ENCODE measurements around the gene PRKG1. TPM values are rescaled to one million over a fixed set of nuclear protein-coding genes. Genes with fewer than 3 reads are reported as not detected.

The PRKG1 gene
- polyA plus RNA-seq, 4 donors, result 0.45 to 7.4 (median 1.3) TPM

DNA sequence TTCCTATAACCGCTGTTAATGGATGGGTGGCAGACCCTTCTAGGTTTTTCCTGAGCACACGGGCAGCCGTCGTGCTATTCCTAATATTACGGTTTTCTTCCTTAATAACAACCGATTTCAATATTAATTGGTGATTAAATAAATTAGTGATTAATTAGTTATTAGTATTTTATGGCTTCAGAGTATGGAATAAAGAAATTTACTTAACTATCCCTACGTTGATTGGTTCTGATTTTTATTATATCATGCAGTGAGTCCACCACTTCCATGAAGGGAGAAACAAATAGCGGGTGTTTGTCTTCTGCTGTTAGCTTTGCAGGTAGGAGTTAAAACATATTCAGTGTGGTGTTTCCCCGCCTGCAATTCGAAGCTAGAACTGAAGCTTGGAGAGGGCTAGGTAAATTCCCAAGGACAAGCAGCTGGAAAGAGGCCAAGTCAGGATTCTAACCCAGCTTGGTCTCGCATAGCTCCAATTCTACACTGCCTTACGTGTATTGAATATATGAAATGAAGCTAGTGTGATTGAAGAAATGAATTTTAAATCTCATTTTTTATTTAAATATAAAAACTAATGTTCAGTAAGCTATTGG is 626.0 kb downstream of the PRKG1 start:
- Histone ChIP-seq H3K27ac (ENCODE audit: low read depth in 1 of 3, low read length in 2 of 3) (peak overlapping the region; percentile 25 to 91 (median 81)), H3K36me3 (ENCODE audit: control insufficient read depth in 3 of 3, insufficient read depth in 2 of 3, low read depth in 1 of 3, low read length in 3 of 3) (peaks cover 0 to 12% (median 0%) of the 10 kb centered on the region in 3 donors), H3K27me3 (ENCODE audit: control insufficient read depth in 3 of 3, insufficient read depth in 3 of 3, low read length in 3 of 3) (no peaks in the 10 kb centered on the region), H3K4me1 (ENCODE audit: control insufficient read depth in 3 of 3, insufficient read depth in 2 of 3, low read depth in 1 of 3, low read length in 2 of 3) (peaks cover 14 to 19% (median 15%) of the 10 kb centered on the region in 3 donors), H3K4me3 (ENCODE audit: low read depth in 1 of 3, low read length in 3 of 3) (peak overlapping the region in 2 of 3 donors; percentile 53 to 82), H3K9me3 (ENCODE audit: control insufficient read depth in 2 of 2, insufficient read depth in 1 of 2, low read depth in 1 of 2, low read length in 1 of 2) (no peaks in the 10 kb centered on the region)
- no peak for FAIRE-seq
- WGBS, 3 donors, result 12 to 22% (median 15%) methylated on average over 12 of the region's 12 CpGs
- peak; percentile 28 to 70 for DNase-seq

DNA sequence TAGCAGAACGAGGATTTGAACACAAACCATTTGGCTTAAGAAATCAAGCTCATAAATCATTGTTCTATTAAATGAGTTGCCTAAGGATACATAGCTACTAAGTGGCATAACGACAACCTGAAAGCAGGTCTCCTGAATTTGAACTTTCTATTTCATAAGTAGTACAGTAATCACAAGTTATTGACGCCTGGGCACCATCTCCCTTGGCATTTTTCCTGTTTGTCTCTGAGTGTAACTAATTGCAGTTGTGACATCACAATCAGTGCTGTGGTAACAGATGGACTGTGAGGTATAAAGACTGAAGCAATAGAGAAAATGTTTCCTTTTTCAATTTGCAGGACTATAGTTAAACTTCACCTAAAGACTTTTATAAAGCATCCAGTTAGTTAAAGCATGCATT is 631.5 kb downstream of the PRKG1 start:
- Histone ChIP-seq H3K4me1 (ENCODE audit: control insufficient read depth in 3 of 3, insufficient read depth in 2 of 3, low read depth in 1 of 3, low read length in 2 of 3) (no peaks in the 10 kb centered on the region), H3K36me3 (ENCODE audit: control insufficient read depth in 3 of 3, insufficient read depth in 2 of 3, low read depth in 1 of 3, low read length in 3 of 3) (no peaks in the 10 kb centered on the region), H3K27me3 (ENCODE audit: control insufficient read depth in 3 of 3, insufficient read depth in 3 of 3, low read length in 3 of 3) (no peaks in the 10 kb centered on the region), H3K27ac (ENCODE audit: low read depth in 1 of 3, low read length in 2 of 3) (no peak overlapping the region), H3K4me3 (ENCODE audit: low read depth in 1 of 3, low read length in 3 of 3) (no peak overlapping the region), H3K9me3 (ENCODE audit: control insufficient read depth in 2 of 2, insufficient read depth in 1 of 2, low read depth in 1 of 2, low read length in 1 of 2) (no peaks in the 10 kb centered on the region)
- FAIRE-seq, result no peak
- WGBS, 3 donors, result 33 to 60% (median 41%) methylated on average over 3 of the region's 3 CpGs
- no peak for DNase-seq

- H3K27me3 ChIP-seq (ENCODE audit: control insufficient read depth in 3 of 3, insufficient read depth in 3 of 3, low read length in 3 of 3), result no peaks in the 10 kb centered on the region
- no peaks in the 10 kb centered on the region for H3K36me3 ChIP-seq (ENCODE audit: control insufficient read depth in 3 of 3, insufficient read depth in 2 of 3, low read depth in 1 of 3, low read length in 3 of 3)
- H3K4me3 ChIP-seq (ENCODE audit: low read depth in 1 of 3, low read length in 3 of 3), result no peak overlapping the region
- 70 to 88% (median 83%) methylated on average over 3 of the region's 3 CpGs for WGBS, 3 donors
- H3K9me3 ChIP-seq (ENCODE audit: control insufficient read depth in 2 of 2, insufficient read depth in 1 of 2, low read depth in 1 of 2, low read length in 1 of 2), result no peaks in the 10 kb centered on the region
- DNase-seq (no peak), FAIRE-seq (no peak)
- no peak overlapping the region for H3K27ac ChIP-seq (ENCODE audit: low read depth in 1 of 3, low read length in 2 of 3)
- no peaks in the 10 kb centered on the region for H3K4me1 ChIP-seq (ENCODE audit: control insufficient read depth in 3 of 3, insufficient read depth in 2 of 3, low read depth in 1 of 3, low read length in 2 of 3)
These were observed 631.9 kb downstream of the PRKG1 start for GRCh38 chr10:51706225-51706624.

GRCh38 chr10:51707392-51707791 is 633.1 kb downstream of the PRKG1 start:
- peak overlapping the region in 2 of 3 donors; percentile 32 to 66 for H3K27ac ChIP-seq (ENCODE audit: low read depth in 1 of 3, low read length in 2 of 3)
- no peaks in the 10 kb centered on the region for H3K4me1 ChIP-seq (ENCODE audit: control insufficient read depth in 3 of 3, insufficient read depth in 2 of 3, low read depth in 1 of 3, low read length in 2 of 3)
- H3K9me3 ChIP-seq (ENCODE audit: control insufficient read depth in 2 of 2, insufficient read depth in 1 of 2, low read depth in 1 of 2, low read length in 1 of 2), result no peaks in the 10 kb centered on the region
- FAIRE-seq, result no peak
- H3K27me3 ChIP-seq (ENCODE audit: control insufficient read depth in 3 of 3, insufficient read depth in 3 of 3, low read length in 3 of 3), result no peaks in the 10 kb centered on the region
- no peak overlapping the region for H3K4me3 ChIP-seq (ENCODE audit: low read depth in 1 of 3, low read length in 3 of 3)
- WGBS, 3 donors, result 82 to 93% (median 90%) methylated on average over 6 of the region's 6 CpGs
- no peaks in the 10 kb centered on the region for H3K36me3 ChIP-seq (ENCODE audit: control insufficient read depth in 3 of 3, insufficient read depth in 2 of 3, low read depth in 1 of 3, low read length in 3 of 3)
- DNase-seq, result no peak

- H3K4me1 ChIP-seq (ENCODE audit: control insufficient read depth in 3 of 3, insufficient read depth in 2 of 3, low read depth in 1 of 3, low read length in 2 of 3), result no peaks in the 10 kb centered on the region
- H3K4me3 ChIP-seq (ENCODE audit: low read depth in 1 of 3, low read length in 3 of 3), result no peak overlapping the region
- H3K36me3 ChIP-seq (ENCODE audit: control insufficient read depth in 3 of 3, insufficient read depth in 2 of 3, low read depth in 1 of 3, low read length in 3 of 3), result no peaks in the 10 kb centered on the region
- H3K27me3 ChIP-seq (ENCODE audit: control insufficient read depth in 3 of 3, insufficient read depth in 3 of 3, low read length in 3 of 3), result no peaks in the 10 kb centered on the region
- no peak for FAIRE-seq
- DNase-seq, result no peak
- 78 to 94% (median 93%) methylated on average over 5 of the region's 5 CpGs for WGBS, 3 donors
- peak overlapping the region in 1 of 3 donors; percentile 45 for H3K27ac ChIP-seq (ENCODE audit: low read depth in 1 of 3, low read length in 2 of 3)
- H3K9me3 ChIP-seq (ENCODE audit: control insufficient read depth in 2 of 2, insufficient read depth in 1 of 2, low read depth in 1 of 2, low read length in 1 of 2), result no peaks in the 10 kb centered on the region
These were observed 633.6 kb downstream of the PRKG1 start for GRCh38 chr10:51707821-51708424.

DNA sequence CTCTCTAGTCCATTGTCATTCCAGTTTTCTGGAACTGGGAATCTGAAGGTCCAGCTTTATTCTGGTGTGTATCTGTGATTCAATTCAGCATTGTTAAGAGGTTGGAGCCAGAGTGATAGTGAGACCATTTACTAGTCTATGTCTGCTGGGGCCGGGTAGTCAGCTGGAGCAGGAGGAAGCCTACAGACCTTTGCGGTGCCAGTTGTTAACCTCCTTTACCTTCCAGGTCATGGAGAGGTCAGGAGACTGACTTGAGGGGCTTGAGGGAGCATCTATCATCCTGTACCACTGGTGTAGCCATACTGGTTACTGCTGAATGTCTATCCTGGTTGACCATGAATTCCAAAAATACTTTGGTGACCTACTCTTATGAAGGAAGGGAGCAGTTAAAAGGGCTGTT is 634.3 kb downstream of the PRKG1 start:
- no peak for DNase-seq

GRCh38 chr10:51709324-51709972 is 635.2 kb downstream of the PRKG1 start:
- no peaks in the 10 kb centered on the region for H3K27me3 ChIP-seq (ENCODE audit: control insufficient read depth in 3 of 3, insufficient read depth in 3 of 3, low read length in 3 of 3)
- FAIRE-seq (no peak), DNase-seq (no peak)
- 77 to 79% (median 78%) methylated on average over 2 of the region's 2 CpGs for WGBS, 3 donors
- H3K9me3 ChIP-seq (ENCODE audit: control insufficient read depth in 2 of 2, insufficient read depth in 1 of 2, low read depth in 1 of 2, low read length in 1 of 2), result no peaks in the 10 kb centered on the region
- no peaks in the 10 kb centered on the region for H3K36me3 ChIP-seq (ENCODE audit: control insufficient read depth in 3 of 3, insufficient read depth in 2 of 3, low read depth in 1 of 3, low read length in 3 of 3)
- H3K4me3 ChIP-seq (ENCODE audit: low read depth in 1 of 3, low read length in 3 of 3), result no peak overlapping the region
- no peaks in the 10 kb centered on the region for H3K4me1 ChIP-seq (ENCODE audit: control insufficient read depth in 3 of 3, insufficient read depth in 2 of 3, low read depth in 1 of 3, low read length in 2 of 3)
- no peak overlapping the region for H3K27ac ChIP-seq (ENCODE audit: low read depth in 1 of 3, low read length in 2 of 3)

More for the DNA sequence above, 634.3 kb downstream of the PRKG1 start:
- FAIRE-seq, result no peak
- H3K4me1 ChIP-seq (ENCODE audit: control insufficient read depth in 3 of 3, insufficient read depth in 2 of 3, low read depth in 1 of 3, low read length in 2 of 3), result no peaks in the 10 kb centered on the region
- H3K9me3 ChIP-seq (ENCODE audit: control insufficient read depth in 2 of 2, insufficient read depth in 1 of 2, low read depth in 1 of 2, low read length in 1 of 2), result no peaks in the 10 kb centered on the region
- H3K27me3 ChIP-seq (ENCODE audit: control insufficient read depth in 3 of 3, insufficient read depth in 3 of 3, low read length in 3 of 3), result no peaks in the 10 kb centered on the region
- WGBS, 3 donors, result 89 to 93% (median 89%) methylated on average over 2 of the region's 2 CpGs
- no peaks in the 10 kb centered on the region for H3K36me3 ChIP-seq (ENCODE audit: control insufficient read depth in 3 of 3, insufficient read depth in 2 of 3, low read depth in 1 of 3, low read length in 3 of 3)
- peak overlapping the region in 1 of 3 donors; percentile 49 for H3K27ac ChIP-seq (ENCODE audit: low read depth in 1 of 3, low read length in 2 of 3)
- H3K4me3 ChIP-seq (ENCODE audit: low read depth in 1 of 3, low read length in 3 of 3), result no peak overlapping the region

DNA sequence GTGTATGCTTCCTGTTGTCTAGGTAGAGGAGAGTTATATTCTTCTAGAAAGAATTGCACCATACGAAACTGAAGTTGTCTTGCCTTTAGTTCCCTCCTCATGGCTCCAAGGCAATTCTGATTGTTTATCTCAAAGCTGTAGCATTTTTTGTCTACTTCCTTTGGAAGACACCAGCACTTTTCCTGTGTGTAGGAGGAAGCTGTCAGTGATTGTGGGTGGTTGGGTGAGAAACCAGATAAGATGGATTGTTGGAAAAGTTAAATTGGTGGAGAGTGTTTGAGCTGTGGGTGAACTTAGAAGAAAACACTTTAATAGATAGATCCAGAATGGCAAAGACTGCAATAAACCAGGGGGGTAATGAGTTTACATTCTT is 637.2 kb downstream of the PRKG1 start:
- Histone ChIP-seq H3K27ac (ENCODE audit: low read depth in 1 of 3, low read length in 2 of 3) (no peak overlapping the region), H3K36me3 (ENCODE audit: control insufficient read depth in 3 of 3, insufficient read depth in 2 of 3, low read depth in 1 of 3, low read length in 3 of 3) (no peaks in the 10 kb centered on the region), H3K27me3 (ENCODE audit: control insufficient read depth in 3 of 3, insufficient read depth in 3 of 3, low read length in 3 of 3) (no peaks in the 10 kb centered on the region), H3K4me1 (ENCODE audit: control insufficient read depth in 3 of 3, insufficient read depth in 2 of 3, low read depth in 1 of 3, low read length in 2 of 3) (no peaks in the 10 kb centered on the region), H3K4me3 (ENCODE audit: low read depth in 1 of 3, low read length in 3 of 3) (no peak overlapping the region), H3K9me3 (ENCODE audit: control insufficient read depth in 2 of 2, insufficient read depth in 1 of 2, low read depth in 1 of 2, low read length in 1 of 2) (no peaks in the 10 kb centered on the region)
- DNase-seq (no peak), FAIRE-seq (no peak)
- 70 to 84% (median 70%) methylated on average over 1 of the region's 1 CpG for WGBS, 3 donors
